GM12801 (cell line): Measurements from ENCODE around the gene PPP1R2B.

Experiments used
- TF ChIP-seq, protein P1 (sequence below): IDR thresholded peaks from one replicate; pipeline ENCODE4 v1.5.1; 2011; ENCODE audit warnings: control low read depth; ENCODE audit not compliant: insufficient read length; ENCODE audit errors: extremely low read depth

Gene PPP1R2B

DNA sequence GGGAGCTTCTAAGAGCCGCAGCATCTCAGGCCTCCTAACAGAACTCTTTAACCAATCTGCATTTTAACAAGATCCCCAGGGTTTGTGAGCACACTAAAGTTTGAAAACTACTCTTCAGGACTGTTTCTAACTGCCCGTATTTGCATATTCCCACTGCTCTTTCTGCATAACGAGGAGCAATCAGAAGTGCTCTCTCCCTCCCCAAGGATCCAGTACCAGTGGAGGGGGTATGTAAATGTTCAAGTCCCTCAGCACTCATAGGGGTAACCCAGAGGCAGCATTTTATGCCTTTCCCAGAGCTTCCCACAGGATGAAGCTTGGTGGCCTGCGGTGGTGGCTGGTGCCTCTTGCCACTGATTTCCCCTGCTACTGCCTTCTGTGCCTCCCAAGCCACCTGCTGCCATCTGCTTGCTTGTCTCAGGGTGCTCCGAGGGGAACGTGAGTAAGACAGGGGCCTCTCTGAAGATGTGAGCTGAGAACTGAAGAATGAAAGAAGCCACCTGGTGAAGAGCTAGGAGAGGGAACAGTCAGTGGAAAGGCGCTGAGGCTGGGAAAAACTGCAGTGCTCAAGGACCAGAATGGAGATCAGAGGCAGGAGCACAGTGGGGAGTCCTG lies 30.0 kb upstream of the PPP1R2B start:
- TF ChIP-seq, protein P1, sequence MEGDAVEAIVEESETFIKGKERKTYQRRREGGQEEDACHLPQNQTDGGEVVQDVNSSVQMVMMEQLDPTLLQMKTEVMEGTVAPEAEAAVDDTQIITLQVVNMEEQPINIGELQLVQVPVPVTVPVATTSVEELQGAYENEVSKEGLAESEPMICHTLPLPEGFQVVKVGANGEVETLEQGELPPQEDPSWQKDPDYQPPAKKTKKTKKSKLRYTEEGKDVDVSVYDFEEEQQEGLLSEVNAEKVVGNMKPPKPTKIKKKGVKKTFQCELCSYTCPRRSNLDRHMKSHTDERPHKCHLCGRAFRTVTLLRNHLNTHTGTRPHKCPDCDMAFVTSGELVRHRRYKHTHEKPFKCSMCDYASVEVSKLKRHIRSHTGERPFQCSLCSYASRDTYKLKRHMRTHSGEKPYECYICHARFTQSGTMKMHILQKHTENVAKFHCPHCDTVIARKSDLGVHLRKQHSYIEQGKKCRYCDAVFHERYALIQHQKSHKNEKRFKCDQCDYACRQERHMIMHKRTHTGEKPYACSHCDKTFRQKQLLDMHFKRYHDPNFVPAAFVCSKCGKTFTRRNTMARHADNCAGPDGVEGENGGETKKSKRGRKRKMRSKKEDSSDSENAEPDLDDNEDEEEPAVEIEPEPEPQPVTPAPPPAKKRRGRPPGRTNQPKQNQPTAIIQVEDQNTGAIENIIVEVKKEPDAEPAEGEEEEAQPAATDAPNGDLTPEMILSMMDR, result no peak

DNA sequence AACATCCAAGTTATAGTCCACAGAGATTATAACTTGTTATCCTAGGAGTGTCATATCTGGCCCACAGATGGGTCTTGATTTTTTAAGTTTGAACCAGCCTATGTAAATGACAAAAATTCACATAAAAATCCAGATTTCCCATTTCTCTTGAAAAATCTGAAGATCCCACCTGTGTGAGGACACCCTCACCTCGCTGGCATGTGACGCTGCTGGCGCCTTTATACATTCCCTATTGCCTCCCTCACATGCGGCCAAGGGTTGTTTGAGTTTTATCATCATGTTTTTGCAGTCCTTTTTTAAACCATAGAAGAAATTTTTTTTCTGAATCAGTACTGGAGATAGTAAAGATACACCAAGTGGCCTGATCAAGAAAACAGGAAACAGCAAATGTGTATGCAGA lies 25.9 kb upstream of the PPP1R2B start:
- TF ChIP-seq, protein P1, result no peak

DNA sequence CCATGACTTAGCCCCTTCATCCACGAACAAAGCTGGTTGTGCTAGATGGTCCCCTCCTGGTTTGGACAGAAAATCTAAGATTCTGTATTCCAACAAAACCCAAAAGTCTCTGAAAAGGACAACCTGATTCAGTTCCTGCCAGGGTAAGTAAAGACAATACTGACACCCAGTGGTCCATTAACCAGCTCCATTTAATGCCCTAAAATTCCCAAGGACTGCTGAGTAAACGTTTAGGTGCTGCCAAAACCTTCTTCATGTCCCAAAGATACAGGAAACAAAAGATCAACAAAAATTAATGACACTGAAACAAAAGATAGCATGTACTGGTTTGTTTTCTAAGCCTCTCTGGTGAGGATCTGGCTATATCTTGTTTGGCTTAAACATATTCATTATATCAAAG lies 25.3 kb upstream of the PPP1R2B start:
- TF ChIP-seq, protein P1, result no peak

DNA sequence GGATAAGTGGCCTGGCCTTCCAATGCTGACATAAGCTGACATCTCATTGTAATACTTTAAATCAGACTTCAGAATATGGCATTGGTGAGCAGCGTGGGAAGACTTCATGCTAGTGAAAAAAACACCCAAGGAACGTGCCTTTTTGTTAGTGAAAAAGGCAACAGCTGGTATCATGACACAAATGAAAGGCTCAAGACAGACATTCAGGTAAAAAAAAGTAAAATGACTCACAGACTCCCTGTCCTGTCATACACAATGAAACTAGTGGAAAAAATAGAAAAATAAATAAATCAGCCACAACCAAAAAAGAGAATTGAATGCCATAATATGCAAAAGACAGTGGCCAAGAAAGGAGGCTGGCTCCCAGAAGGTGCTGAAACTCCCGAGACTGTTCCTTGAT lies 24.4 kb upstream of the PPP1R2B start:
- TF ChIP-seq, protein P1, result no peak

DNA sequence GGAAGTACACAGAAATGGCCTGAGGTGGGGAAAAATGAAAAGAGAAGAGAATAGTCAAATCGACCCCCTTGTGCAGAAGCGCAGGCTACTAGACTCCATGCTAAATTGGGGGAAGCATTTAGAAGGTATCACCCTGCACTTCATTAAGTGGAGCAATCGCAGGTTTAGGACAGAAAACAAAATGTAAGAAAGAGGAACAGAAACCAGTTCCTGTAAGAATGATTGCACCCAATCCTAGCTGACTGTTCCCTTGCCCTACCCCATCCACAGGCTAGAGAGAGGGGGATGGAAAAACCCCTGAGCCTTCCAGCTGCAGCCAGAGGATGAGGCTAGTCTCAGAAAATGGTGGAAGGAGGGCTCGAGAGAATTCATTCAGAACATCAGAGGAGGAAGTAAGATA lies 23.9 kb upstream of the PPP1R2B start:
- TF ChIP-seq, protein P1, result no peak

DNA sequence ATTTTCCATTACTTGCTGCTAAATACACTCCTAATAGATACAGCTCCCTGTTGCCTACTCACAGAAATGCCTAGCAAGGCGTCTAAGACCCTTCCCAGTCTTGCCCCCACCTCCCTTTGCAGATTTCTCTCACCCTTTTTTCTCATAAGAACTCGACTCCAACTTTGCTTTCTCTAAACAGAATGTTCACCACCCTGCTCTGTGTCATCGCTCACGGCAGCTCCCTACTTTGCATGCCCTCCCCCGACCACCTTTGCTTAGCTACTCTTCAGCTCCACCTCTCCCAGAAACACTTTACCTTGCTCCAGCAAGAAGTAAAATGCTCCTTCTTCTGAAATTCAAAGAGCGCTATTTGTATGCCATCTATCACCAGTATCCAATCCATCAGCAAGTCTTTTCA lies 15.2 kb upstream of the PPP1R2B start:
- TF ChIP-seq, protein P1, result no peak

DNA sequence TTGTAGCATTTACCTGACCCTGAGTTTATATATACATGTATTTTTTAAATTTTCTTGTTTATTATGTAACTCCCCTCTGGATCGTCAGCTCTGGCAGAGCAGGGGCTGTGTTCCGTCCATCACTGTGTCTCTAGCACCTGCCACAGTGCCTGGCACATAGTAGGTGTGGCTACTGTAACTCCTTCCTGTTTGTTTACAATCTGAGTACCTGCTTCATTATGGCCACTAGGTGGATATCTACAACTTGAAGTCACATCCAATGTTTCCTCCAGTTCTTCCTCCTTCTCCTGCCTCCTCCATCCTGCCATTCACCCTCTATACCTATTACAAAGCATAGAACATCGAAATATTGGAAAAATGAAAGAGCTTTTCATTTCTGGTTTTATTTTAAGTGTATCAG lies 14.2 kb upstream of the PPP1R2B start:
- TF ChIP-seq, protein P1, result no peak
